NCI-H187 treated with DMSO at 0.1 percent for 48 hours (cell line): Measurements from ENCODE around the gene HAS3.
"Not testable (repeated sequence)": the region's sequence is repeated elsewhere in the genome, so short reads cannot be mapped to it uniquely, and the experiment has no call there.

Source experiments
- DNase-seq: peaks from one replicate; lab custom pipeline; 2025; lab: John Stamatoyannopoulos, UW

Gene HAS3

GRCh38 chr16:69143116-69143515 lies 37.7 kb downstream of the HAS3 start:
- DNase-seq, result no peak

GRCh38 chr16:69145658-69146057 lies 40.2 kb downstream of the HAS3 start:
- DNase-seq, result no peak

- DNase-seq, result not testable (repeated sequence)
Observed at GRCh38 chr16:69149621-69150020, 44.2 kb downstream of the HAS3 start.

GRCh38 chr16:69150146-69150865 lies 44.9 kb downstream of the HAS3 start:
- DNase-seq, result no peak

GRCh38 chr16:69157196-69157595 lies 51.7 kb downstream of the HAS3 start:
- DNase-seq, result no peak

GRCh38 chr16:69160192-69160591 lies 54.7 kb downstream of the HAS3 start:
- no peak for DNase-seq

- no peak for DNase-seq
Observed at GRCh38 chr16:69165584-69165983, 60.1 kb downstream of the HAS3 start.

GRCh38 chr16:69166221-69166833 lies 60.9 kb downstream of the HAS3 start:
- DNase-seq, result no peak

- no peak for DNase-seq
Observed at GRCh38 chr16:69166946-69167930, 61.8 kb downstream of the HAS3 start.
